Liver (tissue), 3 donors: ENCODE results near the gene LRRC32.

ENCODE experiments used
- CTCF ChIP-seq: fragments of 150-350 bp; IDR thresholded peaks from 2 replicates; pipeline ENCODE4 v1.5.1; 2017; ENCODE audit warnings: improper control_type of control experiment, low read depth, low read length; ENCODE audit not compliant: missing input control
- FOXA1 ChIP-seq: IDR thresholded peaks from 2 replicates; pipeline ENCODE4 v1.6.1; 2016; ENCODE audit warnings: antibody characterized with exemption
- FOXA2 ChIP-seq: IDR thresholded peaks from 2 replicates; pipeline ENCODE4 v1.6.1; 2016; ENCODE audit warnings: antibody characterized with exemption
- HNF4A ChIP-seq, 2 donors: conservative IDR thresholded peaks; 2 replicates each; pipeline ENCODE4 v1.6.1; 2016; ENCODE audit warnings: antibody characterized with exemption in 2 of 2, mild to moderate bottlenecking in 2 of 2
- HNF4G ChIP-seq: IDR thresholded peaks from 2 replicates; pipeline ENCODE4 v1.6.1; 2016; ENCODE audit warnings: antibody characterized with exemption
- JUND ChIP-seq, 2 donors: IDR thresholded peaks; 2 replicates each; pipeline ENCODE4 v1.6.1; 2016; ENCODE audit warnings: antibody characterized with exemption in 2 of 2
- MAX ChIP-seq: IDR thresholded peaks from 2 replicates; pipeline ENCODE4 v1.6.1; 2016; ENCODE audit warnings: antibody characterized with exemption
- RXRA ChIP-seq, 2 donors: IDR thresholded peaks; 2 replicates each; pipeline ENCODE4 v1.6.1; 2017 to 2018; ENCODE audit warnings: antibody characterized with exemption in 2 of 2, mild to moderate bottlenecking in 1 of 2
- SP1 ChIP-seq: IDR thresholded peaks from 2 replicates; pipeline ENCODE4 v1.6.1; 2018; ENCODE audit warnings: antibody characterized with exemption, mild to moderate bottlenecking
- TAF1 ChIP-seq: conservative IDR thresholded peaks from 2 replicates; pipeline ENCODE4 v1.6.1; 2016; ENCODE audit warnings: antibody characterized with exemption, mild to moderate bottlenecking
- YY1 ChIP-seq: IDR thresholded peaks from 2 replicates; pipeline ENCODE4 v1.6.1; 2016; ENCODE audit warnings: antibody characterized with exemption, mild to moderate bottlenecking
- TF ChIP-seq, protein P1 (sequence below): IDR thresholded peaks from 2 replicates; pipeline ENCODE4 v1.6.1; 2016; ENCODE audit warnings: antibody characterized with exemption, mild to moderate bottlenecking
- donor health status: healthy.
- donor health status: healthy.

- no peak for TF ChIP-seq MAX
- TF ChIP-seq FOXA1 = no peak
- TF ChIP-seq CTCF = no peak
- TF ChIP-seq, protein P1, sequence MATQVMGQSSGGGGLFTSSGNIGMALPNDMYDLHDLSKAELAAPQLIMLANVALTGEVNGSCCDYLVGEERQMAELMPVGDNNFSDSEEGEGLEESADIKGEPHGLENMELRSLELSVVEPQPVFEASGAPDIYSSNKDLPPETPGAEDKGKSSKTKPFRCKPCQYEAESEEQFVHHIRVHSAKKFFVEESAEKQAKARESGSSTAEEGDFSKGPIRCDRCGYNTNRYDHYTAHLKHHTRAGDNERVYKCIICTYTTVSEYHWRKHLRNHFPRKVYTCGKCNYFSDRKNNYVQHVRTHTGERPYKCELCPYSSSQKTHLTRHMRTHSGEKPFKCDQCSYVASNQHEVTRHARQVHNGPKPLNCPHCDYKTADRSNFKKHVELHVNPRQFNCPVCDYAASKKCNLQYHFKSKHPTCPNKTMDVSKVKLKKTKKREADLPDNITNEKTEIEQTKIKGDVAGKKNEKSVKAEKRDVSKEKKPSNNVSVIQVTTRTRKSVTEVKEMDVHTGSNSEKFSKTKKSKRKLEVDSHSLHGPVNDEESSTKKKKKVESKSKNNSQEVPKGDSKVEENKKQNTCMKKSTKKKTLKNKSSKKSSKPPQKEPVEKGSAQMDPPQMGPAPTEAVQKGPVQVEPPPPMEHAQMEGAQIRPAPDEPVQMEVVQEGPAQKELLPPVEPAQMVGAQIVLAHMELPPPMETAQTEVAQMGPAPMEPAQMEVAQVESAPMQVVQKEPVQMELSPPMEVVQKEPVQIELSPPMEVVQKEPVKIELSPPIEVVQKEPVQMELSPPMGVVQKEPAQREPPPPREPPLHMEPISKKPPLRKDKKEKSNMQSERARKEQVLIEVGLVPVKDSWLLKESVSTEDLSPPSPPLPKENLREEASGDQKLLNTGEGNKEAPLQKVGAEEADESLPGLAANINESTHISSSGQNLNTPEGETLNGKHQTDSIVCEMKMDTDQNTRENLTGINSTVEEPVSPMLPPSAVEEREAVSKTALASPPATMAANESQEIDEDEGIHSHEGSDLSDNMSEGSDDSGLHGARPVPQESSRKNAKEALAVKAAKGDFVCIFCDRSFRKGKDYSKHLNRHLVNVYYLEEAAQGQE = no peak
- no peak for TF ChIP-seq JUND (IDR thresholded peaks at IDR 0.05)
- no peak for TF ChIP-seq HNF4A (conservative IDR thresholded peaks at IDR 0.05)
- no peak for TF ChIP-seq SP1
- no peak for TF ChIP-seq FOXA2
- no peak for TF ChIP-seq YY1
- TF ChIP-seq TAF1 = no peak
- no peak for TF ChIP-seq RXRA (IDR thresholded peaks at IDR 0.05)
- no peak for TF ChIP-seq HNF4G
Observed at GRCh38 chr11:76709756-76710155, 39.2 kb upstream of the LRRC32 start.
